Measurements from ENCODE around the gene CCDC190. TPM values are rescaled to one million over a fixed set of nuclear protein-coding genes. Genes with fewer than 3 reads are reported as not detected.

Gene CCDC190
- total RNA-seq, 3 donors from 2014 or later: not detected

DNA sequence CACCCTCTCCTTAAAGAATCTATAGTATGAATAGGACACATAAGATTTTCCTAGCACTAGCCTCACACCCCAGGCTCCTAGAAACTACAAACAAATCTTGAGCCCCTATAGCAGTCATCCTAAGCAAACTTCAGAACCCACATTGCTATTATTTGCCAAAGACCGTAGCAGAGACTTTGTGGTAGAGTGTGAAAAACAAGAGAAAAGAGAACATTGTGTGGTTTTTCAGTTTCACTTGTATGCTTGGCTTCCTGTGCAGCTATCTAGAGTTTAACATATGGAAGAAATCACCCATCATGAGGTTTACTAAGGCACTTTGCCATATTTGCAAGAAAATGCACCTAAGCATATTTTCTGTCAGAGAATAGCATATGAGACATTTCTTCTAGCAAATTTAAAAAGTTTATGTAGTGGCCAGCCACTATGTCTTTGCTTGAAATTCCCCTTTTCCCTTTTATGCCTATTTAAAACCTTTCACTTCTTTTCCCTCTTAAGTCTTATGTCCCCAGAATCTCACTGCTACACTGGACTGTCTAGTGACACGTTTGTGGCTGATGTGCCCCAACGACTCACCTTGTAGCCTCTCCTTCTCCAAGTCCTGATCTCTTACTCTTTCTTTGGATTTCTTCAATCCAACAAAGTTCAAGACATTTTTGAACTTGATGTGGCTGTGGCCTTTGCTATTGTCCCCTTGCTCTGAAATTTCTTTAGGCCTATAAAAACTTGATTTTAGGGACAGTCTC is 25.6 kb downstream of the CCDC190 start:
- no peak overlapping the region for H3K4me3 ChIP-seq
- no peaks in the 10 kb centered on the region for H3K4me1 ChIP-seq
- DNase-seq (ENCODE audit: low spot score in 2 of 2): no peak
- intact Hi-C loops (cut with DNase I; ENCODE audit: low total_unique reads): no loop called here
- H3K9me3 ChIP-seq: peaks cover 0 to 12% of the 10 kb centered on the region in 2 donors
- TF ChIP-seq POLR2AphosphoS5 (IDR thresholded peaks at IDR 0.05): no peak
- TF ChIP-seq POLR2A (IDR thresholded peaks at IDR 0.05): no peak
- TF ChIP-seq, protein P1, sequence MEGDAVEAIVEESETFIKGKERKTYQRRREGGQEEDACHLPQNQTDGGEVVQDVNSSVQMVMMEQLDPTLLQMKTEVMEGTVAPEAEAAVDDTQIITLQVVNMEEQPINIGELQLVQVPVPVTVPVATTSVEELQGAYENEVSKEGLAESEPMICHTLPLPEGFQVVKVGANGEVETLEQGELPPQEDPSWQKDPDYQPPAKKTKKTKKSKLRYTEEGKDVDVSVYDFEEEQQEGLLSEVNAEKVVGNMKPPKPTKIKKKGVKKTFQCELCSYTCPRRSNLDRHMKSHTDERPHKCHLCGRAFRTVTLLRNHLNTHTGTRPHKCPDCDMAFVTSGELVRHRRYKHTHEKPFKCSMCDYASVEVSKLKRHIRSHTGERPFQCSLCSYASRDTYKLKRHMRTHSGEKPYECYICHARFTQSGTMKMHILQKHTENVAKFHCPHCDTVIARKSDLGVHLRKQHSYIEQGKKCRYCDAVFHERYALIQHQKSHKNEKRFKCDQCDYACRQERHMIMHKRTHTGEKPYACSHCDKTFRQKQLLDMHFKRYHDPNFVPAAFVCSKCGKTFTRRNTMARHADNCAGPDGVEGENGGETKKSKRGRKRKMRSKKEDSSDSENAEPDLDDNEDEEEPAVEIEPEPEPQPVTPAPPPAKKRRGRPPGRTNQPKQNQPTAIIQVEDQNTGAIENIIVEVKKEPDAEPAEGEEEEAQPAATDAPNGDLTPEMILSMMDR (IDR thresholded peaks at IDR 0.05): no peak
- no peak overlapping the region for H3K27ac ChIP-seq
- no peaks in the 10 kb centered on the region for H3K36me3 ChIP-seq
- peaks cover 0 to 2% of the 10 kb centered on the region in 2 donors for H3K27me3 ChIP-seq

DNA sequence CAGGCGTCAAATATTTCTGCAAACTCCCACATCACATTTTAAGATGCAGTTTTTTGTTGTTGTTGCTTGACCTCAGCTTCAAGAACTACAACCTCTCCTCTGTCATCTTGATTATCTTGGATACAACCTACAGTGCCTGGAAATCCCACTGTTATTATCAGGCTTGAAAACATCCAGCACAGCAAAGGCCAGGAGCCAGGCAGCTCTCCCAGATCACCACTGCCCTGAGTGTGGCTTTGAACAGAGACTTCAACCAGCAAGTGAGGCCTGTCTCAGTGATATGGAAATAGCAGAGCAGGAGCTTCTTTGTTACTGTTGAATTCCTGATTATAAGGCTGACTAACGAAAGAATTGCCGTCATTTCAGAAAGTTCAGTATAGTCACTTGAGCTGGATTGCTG is 28.5 kb downstream of the CCDC190 start:
- no peak overlapping the region for H3K4me3 ChIP-seq
- no peaks in the 10 kb centered on the region for H3K36me3 ChIP-seq
- DNase-seq (ENCODE audit: low spot score in 2 of 2): no peak
- no peaks in the 10 kb centered on the region for H3K4me1 ChIP-seq
- H3K9me3 ChIP-seq: no peaks in the 10 kb centered on the region
- H3K27me3 ChIP-seq: peaks cover 0 to 2% of the 10 kb centered on the region in 2 donors
- TF ChIP-seq, protein P1 (IDR thresholded peaks at IDR 0.05): no peak
- H3K27ac ChIP-seq: no peak overlapping the region
- intact Hi-C loops (cut with DNase I; ENCODE audit: low total_unique reads): loop anchor here (5.0 kb wide), 1 partner anchor 785 kb away; no protein-coding TSS in a partner anchor

DNA sequence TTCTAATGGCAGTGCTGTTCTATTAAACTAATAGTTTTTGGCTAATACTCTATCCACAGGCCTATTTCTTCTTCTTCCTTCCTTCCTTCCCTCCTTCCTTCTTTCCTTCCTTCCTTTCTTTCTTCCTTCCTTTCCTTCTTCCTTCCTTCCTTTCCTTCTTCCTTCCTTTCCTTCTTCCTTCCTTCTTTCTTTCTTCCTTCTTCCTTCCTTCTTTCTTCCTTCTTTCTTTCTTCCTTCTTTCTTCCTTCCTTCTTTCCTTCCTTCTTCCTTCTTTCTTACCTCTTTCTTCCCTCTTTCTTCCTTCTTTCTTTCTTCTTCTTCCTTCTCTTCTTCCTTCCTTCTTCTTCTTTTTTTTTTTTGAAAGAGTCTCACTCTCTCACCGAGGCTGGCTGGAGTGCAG is 31.7 kb downstream of the CCDC190 start:
- Histone ChIP-seq H3K27ac (no peak overlapping the region), H3K4me3 (no peak overlapping the region)

DNA sequence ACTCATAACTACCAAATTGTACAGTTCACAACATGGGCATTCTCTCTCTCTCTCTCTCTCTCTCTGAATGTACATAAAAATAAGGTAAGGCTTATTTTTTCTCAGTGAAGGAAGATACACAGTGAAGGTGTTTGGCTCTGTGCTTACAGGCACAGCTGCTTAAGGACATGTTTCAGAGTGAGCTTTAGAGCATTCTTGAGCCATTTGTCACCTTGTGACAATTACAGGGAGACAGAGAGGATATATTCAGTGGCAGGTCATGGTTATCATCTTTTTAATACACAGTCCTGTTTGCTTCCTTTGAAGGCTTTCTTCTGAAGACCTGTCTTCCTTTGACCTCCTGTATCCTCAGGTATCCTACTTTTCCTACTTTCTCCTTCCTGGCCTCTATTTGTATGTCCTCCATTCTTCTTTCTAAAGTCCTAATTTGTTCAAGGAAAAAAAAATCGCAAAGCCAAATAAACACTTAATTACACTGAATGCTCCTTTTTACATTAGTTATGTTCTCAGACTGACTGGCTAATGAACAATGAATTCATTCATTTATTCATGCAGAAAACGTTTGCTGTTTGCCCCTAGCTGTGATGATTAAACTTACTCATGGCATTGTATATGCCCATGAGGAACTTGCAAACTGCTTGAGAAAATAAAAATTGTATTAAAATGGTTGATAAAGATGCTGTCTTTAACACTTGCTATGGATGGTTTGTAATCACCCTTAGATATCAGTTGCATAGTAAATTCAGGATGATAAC is 37.0 kb downstream of the CCDC190 start:
- no peak for DNase-seq (ENCODE audit: low spot score in 2 of 2)
- Histone ChIP-seq H3K4me1 (peaks cover 0 to 5% of the 10 kb centered on the region in 2 donors), H3K27me3 (peaks cover 0 to 4% of the 10 kb centered on the region in 2 donors), H3K9me3 (no peaks in the 10 kb centered on the region), H3K36me3 (no peaks in the 10 kb centered on the region), H3K4me3 (no peak overlapping the region), H3K27ac (no peak overlapping the region)
- intact Hi-C loops (cut with DNase I; ENCODE audit: low total_unique reads): no loop called here
- TF ChIP-seq POLR2A (IDR thresholded peaks at IDR 0.05): no peak

More for the DNA sequence above, 31.7 kb downstream of the CCDC190 start:
- TF ChIP-seq POLR2A (IDR thresholded peaks at IDR 0.05) (no peak), POLR2AphosphoS5 (IDR thresholded peaks at IDR 0.05) (no peak)
- TF ChIP-seq, protein P1 (IDR thresholded peaks at IDR 0.05): no peak
- DNase-seq (ENCODE audit: low spot score in 2 of 2): no peak
- Histone ChIP-seq H3K27me3 (peaks cover 0 to 2% of the 10 kb centered on the region in 2 donors), H3K9me3 (no peaks in the 10 kb centered on the region), H3K4me1 (no peaks in the 10 kb centered on the region), H3K36me3 (no peaks in the 10 kb centered on the region)
- intact Hi-C loops (cut with DNase I; ENCODE audit: low total_unique reads): no loop called here

DNA sequence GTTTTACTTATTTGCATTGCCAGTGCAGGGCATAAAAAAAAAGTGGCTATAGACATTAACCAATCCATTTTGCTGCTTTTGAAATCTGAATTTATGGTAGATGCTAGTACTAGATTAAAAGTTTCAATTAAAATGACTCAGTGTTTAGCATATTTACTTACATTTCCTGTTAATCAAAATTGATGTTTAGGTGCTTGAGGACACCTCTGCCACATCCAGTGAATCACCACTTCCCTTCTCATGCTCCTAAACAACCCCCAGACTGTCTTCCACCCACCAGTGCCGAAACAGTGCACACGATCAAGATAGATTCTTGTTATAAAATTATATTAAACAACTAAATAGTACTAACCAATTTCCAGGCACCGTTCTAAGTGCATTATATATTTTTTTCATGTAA is 37.7 kb downstream of the CCDC190 start:
- no peak overlapping the region for H3K27ac ChIP-seq
- intact Hi-C loops (cut with DNase I; ENCODE audit: low total_unique reads): no loop called here
- TF ChIP-seq POLR2AphosphoS5 (IDR thresholded peaks at IDR 0.05): no peak
- TF ChIP-seq, protein P1 (IDR thresholded peaks at IDR 0.05): no peak
- no peak for TF ChIP-seq POLR2A (IDR thresholded peaks at IDR 0.05)

More for the DNA sequence above, 37.7 kb downstream of the CCDC190 start:
- H3K4me1 ChIP-seq: peaks cover 0 to 5% of the 10 kb centered on the region in 2 donors
- peak overlapping the region in 1 of 3 donors; percentile 67 for H3K4me3 ChIP-seq
- no peak for DNase-seq (ENCODE audit: low spot score in 2 of 2)
- peaks cover 0 to 4% of the 10 kb centered on the region in 2 donors for H3K27me3 ChIP-seq
- H3K36me3 ChIP-seq: no peaks in the 10 kb centered on the region
- H3K9me3 ChIP-seq: no peaks in the 10 kb centered on the region

All from breast epithelium (tissue), 4 donors.